ENCODE results near the gene EXOC3L2.

Gene EXOC3L2

DNA sequence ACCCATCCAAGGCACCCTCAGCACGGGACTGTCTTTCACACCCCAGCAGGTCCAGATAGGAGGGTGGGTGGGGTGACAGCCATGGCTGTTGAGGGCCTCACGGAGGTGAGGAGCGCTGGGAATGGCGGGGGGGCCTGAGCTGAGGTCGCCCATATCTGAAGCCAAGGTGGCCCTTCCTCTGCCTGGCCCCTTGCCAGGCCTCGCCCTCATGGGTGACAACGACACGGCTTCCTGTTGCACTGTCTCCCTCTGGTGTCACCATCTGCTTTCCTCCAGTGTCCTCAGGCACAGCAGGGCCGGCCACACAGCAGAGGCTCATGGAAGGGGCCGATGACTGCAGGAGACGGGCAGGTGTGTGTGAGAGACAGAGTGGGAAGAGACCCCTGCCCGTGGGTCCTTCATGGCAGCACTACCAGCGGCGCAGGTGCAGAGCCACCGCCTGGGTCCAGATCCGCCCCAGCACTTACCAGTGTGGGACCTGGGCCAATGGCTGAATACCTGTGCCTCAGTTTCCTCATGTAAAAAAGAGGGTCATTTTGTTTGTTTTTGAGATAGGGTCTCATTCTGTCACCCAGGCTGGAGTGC is 76.3 kb downstream of the EXOC3L2 start:
- H4K20me1 ChIP-seq (ENCODE audit: insufficient read depth, low read length) = no peaks in the 10 kb centered on the region
- H3K9me3 ChIP-seq (replicated peaks; ENCODE audit: insufficient read depth, low read length) = no peaks in the 10 kb centered on the region
- no peak overlapping the region for H3K9ac ChIP-seq (ENCODE audit: low read length)
- H3K9me2 ChIP-seq (replicated peaks; ENCODE audit: insufficient read depth, low read length) = no peaks in the 10 kb centered on the region
- DNase-seq = no peak
- H3F3A ChIP-seq (ENCODE audit: insufficient read depth, low read length) = no peaks in the 10 kb centered on the region
- H3K4me3 ChIP-seq (ENCODE audit: low read length) = no peak overlapping the region
- no peaks in the 10 kb centered on the region for H3K27me3 ChIP-seq (replicated peaks; ENCODE audit: insufficient read depth, low read length)
- H3K79me2 ChIP-seq (ENCODE audit: low read length) = no peaks in the 10 kb centered on the region
- H3K36me3 ChIP-seq (replicated peaks; ENCODE audit: insufficient read depth, low read length) = no peaks in the 10 kb centered on the region
- no peak overlapping the region for H3K27ac ChIP-seq (ENCODE audit: low read length)
- no peak overlapping the region for H2AFZ ChIP-seq (ENCODE audit: low read length)
- no peak overlapping the region for H3K4me2 ChIP-seq (ENCODE audit: low read depth, low read length)
- no peak for TF ChIP-seq EZH2 (optimal IDR thresholded peaks at IDR 0.05; ENCODE audit: low read depth, low read length)
- no peak for TF ChIP-seq EZH2phosphoT487 (IDR thresholded peaks at IDR 0.05; ENCODE audit: low read length)
- TF ChIP-seq, protein P1, sequence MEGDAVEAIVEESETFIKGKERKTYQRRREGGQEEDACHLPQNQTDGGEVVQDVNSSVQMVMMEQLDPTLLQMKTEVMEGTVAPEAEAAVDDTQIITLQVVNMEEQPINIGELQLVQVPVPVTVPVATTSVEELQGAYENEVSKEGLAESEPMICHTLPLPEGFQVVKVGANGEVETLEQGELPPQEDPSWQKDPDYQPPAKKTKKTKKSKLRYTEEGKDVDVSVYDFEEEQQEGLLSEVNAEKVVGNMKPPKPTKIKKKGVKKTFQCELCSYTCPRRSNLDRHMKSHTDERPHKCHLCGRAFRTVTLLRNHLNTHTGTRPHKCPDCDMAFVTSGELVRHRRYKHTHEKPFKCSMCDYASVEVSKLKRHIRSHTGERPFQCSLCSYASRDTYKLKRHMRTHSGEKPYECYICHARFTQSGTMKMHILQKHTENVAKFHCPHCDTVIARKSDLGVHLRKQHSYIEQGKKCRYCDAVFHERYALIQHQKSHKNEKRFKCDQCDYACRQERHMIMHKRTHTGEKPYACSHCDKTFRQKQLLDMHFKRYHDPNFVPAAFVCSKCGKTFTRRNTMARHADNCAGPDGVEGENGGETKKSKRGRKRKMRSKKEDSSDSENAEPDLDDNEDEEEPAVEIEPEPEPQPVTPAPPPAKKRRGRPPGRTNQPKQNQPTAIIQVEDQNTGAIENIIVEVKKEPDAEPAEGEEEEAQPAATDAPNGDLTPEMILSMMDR (IDR thresholded peaks at IDR 0.05; ENCODE audit: low read length) = no peak
- H3K4me1 ChIP-seq (ENCODE audit: low read length) = peaks cover 4% of the 10 kb centered on the region; the same call in 1 of the 2 replicates

DNA sequence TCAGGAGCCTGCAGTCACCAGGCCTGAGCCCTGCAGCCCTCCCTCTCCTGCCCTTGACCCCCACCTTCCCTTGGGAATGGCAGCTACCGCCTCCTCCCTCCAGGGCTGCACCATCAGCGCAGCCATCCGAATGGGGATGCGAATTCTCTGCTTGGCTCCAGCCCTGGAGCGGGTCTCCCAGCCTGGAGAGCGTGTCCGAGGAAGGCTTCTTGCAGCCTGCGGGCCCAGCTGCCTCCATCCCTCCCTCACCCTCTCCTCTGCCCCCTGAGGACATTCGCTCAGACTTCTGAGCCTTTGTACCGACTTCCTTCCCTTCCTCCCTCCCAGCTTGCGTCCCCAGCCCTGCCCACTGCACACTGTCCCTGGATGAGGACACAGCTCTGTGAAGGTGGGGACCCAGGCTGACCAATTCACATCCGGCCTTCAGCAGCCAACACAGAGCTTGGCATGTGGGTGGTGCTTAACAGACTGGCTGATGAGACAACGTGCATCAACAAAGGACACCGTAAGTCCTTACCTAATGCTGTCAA is 78.4 kb downstream of the EXOC3L2 start:
- H3K9ac ChIP-seq (ENCODE audit: low read length) = no peak overlapping the region
- no peak for TF ChIP-seq EZH2phosphoT487 (IDR thresholded peaks at IDR 0.05; ENCODE audit: low read length)
- TF ChIP-seq, protein P1 (IDR thresholded peaks at IDR 0.05; ENCODE audit: low read length) = no peak
- no peak for TF ChIP-seq EZH2 (optimal IDR thresholded peaks at IDR 0.05; ENCODE audit: low read depth, low read length)
- no peaks in the 10 kb centered on the region for H3F3A ChIP-seq (ENCODE audit: insufficient read depth, low read length)
- H4K20me1 ChIP-seq (ENCODE audit: insufficient read depth, low read length) = no peaks in the 10 kb centered on the region
- DNase-seq = no peak
- H3K27me3 ChIP-seq (replicated peaks; ENCODE audit: insufficient read depth, low read length) = peaks cover 6% of the 10 kb centered on the region; the same call in 1 of the 2 replicates
- H3K4me3 ChIP-seq (ENCODE audit: low read length) = no peak overlapping the region
- H3K4me2 ChIP-seq (ENCODE audit: low read depth, low read length) = no peak overlapping the region
- no peaks in the 10 kb centered on the region for H3K4me1 ChIP-seq (ENCODE audit: low read length)
- no peak overlapping the region for H2AFZ ChIP-seq (ENCODE audit: low read length)
- H3K79me2 ChIP-seq (ENCODE audit: low read length) = no peaks in the 10 kb centered on the region
- H3K9me2 ChIP-seq (replicated peaks; ENCODE audit: insufficient read depth, low read length) = no peaks in the 10 kb centered on the region
- no peaks in the 10 kb centered on the region for H3K9me3 ChIP-seq (replicated peaks; ENCODE audit: insufficient read depth, low read length)
- H3K36me3 ChIP-seq (replicated peaks; ENCODE audit: insufficient read depth, low read length) = no peaks in the 10 kb centered on the region
- H3K27ac ChIP-seq (ENCODE audit: low read length) = no peak overlapping the region

DNA sequence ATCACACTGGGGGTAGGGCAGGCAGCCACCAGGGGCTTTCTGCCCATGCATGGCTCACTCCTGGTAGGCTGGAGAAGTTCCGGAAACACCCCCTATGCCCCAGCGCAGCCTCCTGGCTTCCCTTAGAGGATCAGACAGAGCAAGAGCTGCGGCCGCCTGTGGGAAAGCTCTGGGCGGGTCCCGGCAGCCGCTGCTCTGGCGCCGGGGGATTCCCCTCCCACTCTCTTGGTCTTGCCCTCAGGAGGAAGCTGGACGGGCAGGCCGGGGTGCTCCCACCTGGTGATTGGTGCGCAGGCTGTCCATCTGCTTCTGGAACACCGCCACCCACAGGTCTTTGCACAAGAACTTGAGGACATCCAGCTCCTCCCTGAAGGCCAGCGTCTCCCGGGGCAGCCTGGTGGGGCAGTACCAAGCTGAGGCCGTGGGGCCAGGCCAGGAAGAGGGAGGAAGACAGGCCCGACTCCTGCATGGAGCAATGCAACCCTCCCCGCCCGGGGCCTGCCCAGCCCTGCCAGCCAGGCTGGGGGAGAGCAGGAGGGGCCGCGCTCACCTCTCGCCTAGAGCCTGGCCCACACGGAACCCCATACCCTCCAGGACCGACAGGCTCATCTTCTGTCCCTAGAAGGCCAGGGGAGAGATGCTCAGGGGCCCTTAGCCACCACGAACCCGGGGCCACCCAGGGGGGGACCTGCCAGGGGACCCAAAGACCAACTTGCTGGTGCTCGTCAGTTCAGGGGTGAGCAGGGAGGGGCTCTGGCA is 80.5 kb downstream of the EXOC3L2 start:
- peak; percentile 43 for DNase-seq

More for the DNA sequence above, 80.5 kb downstream of the EXOC3L2 start:
- Histone ChIP-seq H3K27me3 (replicated peaks; ENCODE audit: insufficient read depth, low read length) (peaks cover 24% of the 10 kb centered on the region; the same call in 1 of the 2 replicates), H3K4me1 (ENCODE audit: low read length) (no peaks in the 10 kb centered on the region), H3K79me2 (ENCODE audit: low read length) (no peaks in the 10 kb centered on the region), H3K9ac (ENCODE audit: low read length) (no peak overlapping the region), H3F3A (ENCODE audit: insufficient read depth, low read length) (no peaks in the 10 kb centered on the region), H2AFZ (ENCODE audit: low read length) (no peak overlapping the region), H3K36me3 (replicated peaks; ENCODE audit: insufficient read depth, low read length) (no peaks in the 10 kb centered on the region), H3K4me2 (ENCODE audit: low read depth, low read length) (peak overlapping the region; percentile 39; the same call in 1 of the 2 replicates), H3K27ac (ENCODE audit: low read length) (no peak overlapping the region), H3K9me2 (replicated peaks; ENCODE audit: insufficient read depth, low read length) (no peaks in the 10 kb centered on the region), H4K20me1 (ENCODE audit: insufficient read depth, low read length) (no peaks in the 10 kb centered on the region), H3K9me3 (replicated peaks; ENCODE audit: insufficient read depth, low read length) (no peaks in the 10 kb centered on the region), H3K4me3 (ENCODE audit: low read length) (no peak overlapping the region)
- TF ChIP-seq EZH2phosphoT487 (IDR thresholded peaks at IDR 0.05; ENCODE audit: low read length) = no peak
- no peak for TF ChIP-seq EZH2 (optimal IDR thresholded peaks at IDR 0.05; ENCODE audit: low read depth, low read length)
- TF ChIP-seq, protein P1 (IDR thresholded peaks at IDR 0.05; ENCODE audit: low read length) = no peak
